ENCODE data around the gene EBF4.
"Not testable (repeated sequence)": the region's sequence is repeated elsewhere in the genome, so short reads cannot be mapped to it uniquely, and the experiment has no call there.

EBF4 gene

DNA sequence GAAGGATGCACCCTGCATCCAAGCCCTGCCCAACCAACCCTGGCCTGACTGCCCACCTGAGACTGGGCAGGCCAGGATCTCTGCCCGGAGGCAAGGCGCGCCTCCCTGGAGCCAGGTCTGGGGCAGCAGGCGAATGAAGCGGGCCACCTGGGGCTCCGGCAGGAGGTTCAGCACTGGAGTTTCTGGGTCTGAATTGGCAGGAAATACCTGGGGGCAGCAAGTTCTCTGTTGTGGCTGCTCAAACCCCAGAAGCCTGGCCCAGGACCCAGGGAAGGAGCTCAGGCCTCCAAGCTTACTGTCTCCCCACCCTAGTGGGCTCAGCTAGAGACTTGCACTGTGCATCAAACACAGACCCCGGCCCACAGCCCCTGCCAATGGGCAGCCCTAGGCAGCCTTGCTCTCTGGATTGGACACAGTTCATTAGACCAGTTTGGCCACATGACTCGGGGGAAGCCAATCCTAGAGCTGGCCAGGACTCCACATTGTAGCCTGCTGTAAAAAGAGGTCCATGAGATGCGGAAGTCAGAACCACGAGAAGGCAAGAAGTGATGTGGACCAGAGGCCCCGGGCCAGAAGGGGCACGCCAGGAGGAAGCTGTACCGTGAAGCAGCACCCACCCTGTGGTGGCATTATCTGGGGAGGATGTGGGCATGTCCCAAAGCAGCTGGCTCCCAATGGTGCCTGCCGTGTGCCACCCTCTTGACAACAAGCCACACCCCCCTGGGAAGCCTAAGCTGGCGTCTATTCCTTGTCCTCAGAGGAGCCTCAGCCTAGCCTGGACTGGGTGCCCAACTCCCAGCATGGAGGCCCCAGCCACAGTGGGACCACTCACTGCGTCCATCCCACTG is 104.8 kb downstream of the EBF4 start:
- no peak for DNase-seq

DNA sequence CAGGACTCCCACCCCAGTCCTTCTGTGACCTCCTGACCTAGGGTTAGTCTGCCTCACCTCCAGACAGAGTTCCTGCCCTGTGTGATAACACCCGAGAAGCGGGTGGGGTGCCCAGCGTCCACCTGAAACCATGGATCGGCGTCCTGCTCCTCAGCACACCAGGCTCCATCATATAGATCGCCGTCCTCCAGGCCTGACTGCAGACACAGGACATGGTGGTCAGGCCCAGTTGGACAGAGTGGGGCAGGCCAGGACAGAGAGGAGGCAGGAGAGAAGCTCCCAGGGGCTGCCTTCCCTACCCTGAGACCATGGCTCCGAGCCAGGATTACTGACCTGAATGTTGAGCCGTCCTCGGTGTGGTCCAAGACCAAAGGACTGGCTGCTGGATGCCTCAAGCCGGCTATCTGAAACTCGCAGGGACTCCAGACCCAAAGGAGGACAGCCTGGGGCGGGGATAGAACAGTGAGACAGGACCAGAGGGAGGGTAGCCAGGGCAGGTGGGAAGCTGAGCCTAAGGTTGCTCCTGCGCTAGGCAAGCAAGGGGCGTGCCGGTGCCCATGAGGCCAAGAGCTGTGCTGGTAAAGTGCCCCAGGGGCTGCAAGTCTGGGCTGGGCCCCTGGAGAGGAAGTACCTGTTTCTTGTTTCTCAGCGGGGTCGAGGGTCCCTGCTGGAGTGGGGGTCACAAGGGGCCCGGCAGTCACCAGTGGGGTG is 105.7 kb downstream of the EBF4 start:
- DNase-seq = no peak

DNA sequence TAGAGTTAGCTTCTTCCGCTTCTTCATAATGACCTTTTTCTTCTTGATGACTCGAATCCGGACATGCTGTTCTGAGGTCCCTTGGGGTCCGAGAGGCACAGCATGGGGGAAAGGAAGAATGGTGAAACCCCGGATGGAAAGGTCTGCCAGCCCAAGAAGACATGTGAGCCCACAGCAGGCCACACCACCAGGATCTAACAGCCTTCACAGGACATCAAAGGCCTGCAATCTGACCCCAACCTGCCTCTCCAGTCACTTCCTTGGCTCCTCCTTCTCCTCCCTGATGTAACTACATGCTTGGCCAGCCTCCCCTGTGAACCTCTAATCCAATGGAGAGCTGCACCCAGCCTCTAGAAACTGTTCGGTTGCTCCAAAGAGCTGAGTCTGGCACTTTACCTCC is 106.2 kb downstream of the EBF4 start:
- DNase-seq = no peak

DNA sequence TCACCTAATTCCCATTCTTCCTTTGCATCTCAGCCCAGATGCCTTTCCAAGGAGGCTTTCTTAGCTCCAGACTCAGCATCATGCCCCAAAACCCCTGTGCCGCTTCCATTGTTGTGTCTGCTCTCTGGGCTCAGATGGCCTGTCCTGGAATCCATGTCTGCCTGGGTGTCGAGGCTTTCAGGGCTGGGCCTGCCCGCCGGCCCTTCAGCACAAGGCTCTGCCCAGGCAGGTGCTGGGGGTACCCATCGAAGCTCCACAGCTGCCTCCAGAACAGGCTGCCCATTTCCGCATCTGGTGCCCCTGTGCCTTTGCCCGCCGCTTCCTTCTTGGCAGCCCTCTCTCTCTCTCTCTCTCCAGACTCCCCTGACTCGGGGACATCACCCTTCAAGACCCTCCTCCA is 106.7 kb downstream of the EBF4 start:
- no peak for DNase-seq

DNA sequence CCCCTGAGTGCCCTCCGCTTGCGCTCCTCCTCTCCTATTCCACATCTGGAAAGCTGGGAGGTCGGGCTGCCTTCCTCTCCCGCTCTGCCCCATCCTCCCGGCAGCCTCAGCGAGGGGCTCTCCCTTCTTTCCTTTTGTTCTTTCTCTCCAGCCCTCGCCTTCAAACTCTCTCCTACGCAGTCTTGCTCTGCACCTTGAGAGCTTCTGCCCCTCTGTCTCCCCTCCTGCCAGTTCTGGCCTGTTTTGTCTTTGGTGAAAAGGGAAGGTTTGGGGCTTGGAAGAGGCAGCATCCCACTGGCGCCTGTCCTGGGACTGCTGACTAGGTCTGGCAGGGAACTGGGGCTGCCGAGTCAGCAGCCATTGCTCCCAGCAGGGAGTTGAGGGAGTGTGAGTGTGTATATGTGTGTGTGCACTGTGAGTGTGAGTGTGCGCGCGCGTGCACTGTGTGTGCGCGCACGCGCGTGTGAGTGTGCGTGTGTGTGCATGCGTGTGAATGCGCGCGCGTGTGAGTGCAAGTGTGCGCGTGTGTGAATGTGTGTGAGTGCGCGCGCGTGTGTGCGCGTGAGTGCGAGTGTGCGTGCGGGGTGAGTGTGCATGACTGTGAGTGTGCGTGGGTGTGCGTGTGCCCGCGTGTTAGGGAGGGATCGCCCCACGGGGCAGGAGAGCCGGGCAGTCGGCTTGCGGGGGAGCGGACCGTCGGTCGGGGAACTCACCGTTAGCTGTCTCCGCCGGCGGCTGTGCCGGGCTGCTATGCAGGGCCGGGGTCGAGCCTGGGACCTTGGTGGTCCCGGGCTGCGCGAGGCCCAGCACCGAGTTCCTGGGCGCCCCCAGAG is 107.3 kb downstream of the EBF4 start:
- DNase-seq = no peak

DNA sequence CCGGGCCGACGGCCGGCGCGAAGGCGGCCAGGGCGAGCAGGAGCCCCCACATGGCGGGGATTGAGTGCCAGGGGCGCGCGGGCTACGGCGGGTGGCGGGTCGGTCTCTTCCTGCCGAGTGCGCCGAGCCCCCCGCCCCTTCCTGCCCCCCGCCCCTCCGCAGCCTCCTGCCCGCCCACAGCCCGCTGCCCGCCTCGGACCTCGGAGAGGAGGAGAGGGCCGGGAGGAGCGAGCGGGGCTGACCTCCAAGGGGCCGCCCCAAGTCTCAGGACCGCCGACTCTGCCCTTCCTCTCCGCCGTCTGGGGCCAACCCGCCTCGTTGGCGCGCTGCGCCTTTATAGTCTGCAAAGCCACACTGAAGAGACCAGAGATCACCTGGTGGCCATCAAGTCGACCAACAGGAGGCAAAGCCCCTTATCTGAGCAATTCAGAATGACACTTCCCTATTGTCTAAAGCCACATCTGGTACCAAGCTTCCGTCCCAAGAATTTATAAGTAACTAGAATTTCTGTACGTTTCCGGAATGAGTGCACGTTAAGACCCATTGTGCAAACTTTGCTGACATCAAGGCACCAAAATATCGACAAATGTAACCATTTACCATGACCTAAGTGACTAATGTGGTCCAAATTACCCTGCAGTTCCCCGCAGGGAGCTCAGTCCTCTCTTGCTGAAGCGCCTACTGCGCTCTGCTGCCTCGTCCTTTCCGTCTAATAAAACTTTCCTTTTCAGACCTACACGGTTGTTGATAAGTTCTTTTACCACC is 108.1 kb downstream of the EBF4 start, which contains the start of gene CPXM1:
CPXM1 (minus strand) TSS at position 107 of the 765 bp plus-strand sequence; CDS start at position 52, 55 bp downstream.
- peak; percentile 91 for DNase-seq

DNA sequence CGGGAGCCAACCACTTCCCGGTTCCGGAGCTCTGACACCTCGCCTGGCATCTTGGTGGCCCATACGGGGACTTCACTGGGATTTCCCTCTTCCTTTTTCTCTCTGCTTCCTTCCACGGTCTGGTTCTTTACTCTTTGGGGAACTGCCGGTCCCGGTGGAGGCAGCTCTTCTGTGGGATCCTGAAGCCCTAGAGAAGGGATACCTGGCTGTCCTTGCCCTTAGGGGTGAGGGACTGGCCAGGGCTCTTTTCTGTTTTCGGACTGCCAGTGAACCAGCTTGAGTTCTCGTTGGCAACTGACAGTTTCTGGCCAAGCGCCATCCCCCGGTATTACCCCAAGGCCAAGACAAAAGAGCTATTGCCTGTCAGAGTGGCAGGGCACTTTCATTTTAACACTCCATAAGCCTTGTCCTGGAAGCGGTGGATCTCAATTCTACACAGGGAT is 108.7 kb downstream of the EBF4 start:
- DNase-seq = no peak

DNA sequence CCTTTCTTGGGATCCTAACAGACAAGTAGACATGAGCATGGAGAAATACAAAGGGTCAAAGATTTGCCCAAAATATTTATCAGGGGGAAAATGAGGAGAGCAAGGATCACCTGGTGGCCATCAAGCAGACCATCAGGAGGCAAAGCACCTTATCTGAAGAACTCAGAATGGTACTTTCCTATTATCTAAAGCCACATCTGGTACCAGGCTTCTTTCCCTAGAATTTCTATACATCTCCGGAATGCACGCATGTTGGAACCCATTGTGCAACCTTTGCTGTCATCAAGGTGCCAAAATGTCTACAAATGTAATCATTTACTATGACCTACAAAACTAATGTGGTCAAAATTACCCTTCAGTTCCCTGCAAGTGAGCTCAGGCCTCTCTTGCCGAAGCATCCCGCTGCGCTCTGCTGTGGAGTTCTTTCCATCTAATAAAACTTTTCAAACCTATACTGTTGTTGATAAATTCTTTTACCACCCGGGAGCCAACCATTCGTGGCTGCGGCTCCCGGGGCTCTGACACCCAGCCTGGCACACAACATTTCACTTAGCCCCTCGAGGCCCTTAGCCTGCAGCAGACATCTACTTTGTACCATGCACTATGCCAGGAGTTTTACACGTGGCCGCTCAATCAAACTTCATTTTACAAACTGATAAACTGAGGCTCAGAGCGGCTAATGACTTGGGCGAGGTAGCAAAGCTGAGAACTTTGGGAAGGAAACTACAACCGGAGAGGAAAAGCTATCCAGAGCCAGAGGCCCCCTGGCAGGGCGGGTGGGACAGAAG is 111.7 kb downstream of the EBF4 start:
- peak; percentile 53 for DNase-seq

DNA sequence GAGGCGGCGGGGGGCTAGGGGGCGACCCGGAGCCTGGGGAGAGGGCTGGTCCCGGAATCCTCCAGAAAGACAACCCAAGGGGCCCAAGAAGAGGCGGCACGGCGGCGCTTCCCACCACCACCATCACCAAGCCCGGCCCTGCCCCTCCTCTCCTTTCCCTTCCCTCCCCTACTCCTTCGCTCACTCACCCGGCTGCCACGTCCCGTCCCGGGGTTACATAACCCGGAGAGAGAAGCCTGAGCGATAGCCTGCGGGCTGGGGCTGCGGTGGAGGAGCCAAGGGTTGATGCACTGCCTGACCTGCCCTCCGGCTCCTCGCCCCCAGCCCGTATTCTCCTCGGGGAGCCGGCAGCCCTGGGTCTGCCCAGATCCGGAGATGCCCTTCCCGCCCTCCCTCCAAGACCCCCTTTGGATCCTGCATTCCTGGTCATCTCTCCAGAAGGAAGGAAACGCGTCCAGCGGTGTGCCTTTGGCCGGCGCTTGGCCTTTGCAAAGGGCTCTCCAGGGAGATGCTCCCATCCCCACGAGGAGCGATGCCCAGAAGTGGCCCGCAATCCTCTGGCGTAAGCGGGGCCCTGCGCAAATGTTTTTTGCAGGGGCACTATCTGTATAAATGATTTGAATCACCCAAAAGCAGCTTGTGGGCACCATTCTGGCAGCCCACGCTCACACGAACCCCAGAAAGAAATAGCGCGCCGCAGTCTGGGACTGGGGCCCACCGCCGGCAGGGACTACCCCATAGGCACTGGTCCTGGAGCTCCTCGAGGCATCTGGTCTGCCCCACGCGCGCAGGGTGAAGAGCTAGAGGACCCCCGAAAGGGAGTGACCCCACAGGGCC is 112.5 kb downstream of the EBF4 start:
- DNase-seq = no peak

DNA sequence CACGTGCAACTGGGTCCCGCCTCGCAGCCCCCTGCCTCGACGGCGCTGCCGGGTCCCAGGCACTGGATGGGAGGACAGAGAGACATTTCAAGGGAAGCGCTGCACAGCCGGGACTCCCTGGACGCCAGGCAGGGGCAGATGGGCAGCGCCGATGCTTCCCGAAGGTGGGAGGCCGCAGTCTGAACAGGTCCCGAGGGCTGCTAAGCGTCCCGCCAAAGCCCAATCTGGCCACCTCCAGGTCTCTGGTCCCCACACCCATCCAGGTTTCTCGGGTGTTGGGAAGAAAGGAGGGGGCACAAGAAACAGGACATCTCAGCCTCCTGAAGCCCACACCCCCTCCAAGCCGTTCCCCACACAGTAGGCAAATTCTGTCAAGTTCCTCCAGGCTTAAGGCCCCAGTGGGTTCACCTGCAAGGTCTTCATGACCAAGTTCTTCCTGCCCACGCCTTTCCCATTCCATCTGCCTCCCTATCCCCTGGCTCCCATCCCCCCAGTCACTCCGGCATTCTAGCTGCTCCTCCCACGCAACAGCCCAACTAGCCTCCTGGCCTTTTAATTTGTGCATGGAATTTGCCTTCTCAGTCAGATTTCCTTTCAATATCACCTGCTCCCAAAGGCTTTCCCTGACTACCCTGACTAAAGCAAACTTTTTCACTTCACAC is 113.2 kb downstream of the EBF4 start:
- no peak for DNase-seq

DNA sequence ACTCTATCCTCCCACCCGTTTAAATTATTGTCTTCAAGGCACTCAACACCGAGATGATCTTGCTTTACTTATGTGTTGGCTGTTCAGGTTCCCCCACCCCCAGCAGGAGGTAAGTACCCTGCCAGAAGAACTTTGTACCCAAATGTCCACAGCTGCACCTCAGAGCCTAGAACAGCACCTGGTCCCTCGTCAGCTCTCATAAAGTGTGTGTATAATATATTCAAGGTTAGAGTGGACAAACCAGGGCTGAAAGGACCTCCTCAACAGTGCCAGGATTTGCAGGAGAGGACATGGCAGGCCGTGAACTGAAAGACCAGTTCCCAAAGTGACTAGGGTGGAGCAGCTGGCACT is 113.7 kb downstream of the EBF4 start:
- DNase-seq = no peak

DNA sequence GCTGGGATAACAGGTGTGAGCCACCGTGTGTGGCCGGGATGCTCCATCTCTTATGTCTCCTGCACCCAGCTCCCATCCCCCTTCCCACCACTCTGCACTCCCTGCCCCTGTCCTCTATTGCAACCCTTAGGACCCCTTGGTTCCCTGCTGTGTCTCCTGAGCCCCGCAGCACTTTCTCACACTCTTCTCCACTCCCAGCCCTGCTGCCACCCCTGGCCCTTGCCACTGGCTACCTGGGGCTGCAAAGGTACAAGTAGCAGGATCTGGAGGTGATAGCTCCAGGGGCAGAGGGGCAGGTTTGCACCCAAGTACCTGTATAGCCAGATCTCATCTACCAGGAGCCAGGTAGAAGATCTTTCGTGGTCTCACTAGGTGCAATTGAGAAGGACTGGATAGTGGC is 114.4 kb downstream of the EBF4 start:
- no peak for DNase-seq

DNA sequence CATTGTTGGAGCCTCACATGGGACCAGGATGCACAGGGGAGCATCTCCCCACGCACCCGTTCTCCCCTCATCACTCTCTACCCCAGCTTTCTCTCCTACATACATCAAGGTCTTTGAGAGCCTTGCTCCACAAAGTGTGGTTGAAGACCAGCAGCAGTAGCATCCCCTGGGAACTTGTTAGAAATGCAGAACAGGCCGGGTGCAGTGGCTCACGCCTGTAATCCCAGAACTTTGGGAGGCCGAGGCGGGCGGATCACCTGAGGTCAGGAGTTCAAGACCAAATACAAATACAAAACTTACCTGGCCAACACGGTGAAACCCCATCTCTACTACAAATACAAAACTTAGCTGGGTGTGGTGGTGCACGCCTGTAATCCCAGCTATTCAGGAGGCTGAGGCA is 115.3 kb downstream of the EBF4 start:
- not testable (repeated sequence) for DNase-seq

DNA sequence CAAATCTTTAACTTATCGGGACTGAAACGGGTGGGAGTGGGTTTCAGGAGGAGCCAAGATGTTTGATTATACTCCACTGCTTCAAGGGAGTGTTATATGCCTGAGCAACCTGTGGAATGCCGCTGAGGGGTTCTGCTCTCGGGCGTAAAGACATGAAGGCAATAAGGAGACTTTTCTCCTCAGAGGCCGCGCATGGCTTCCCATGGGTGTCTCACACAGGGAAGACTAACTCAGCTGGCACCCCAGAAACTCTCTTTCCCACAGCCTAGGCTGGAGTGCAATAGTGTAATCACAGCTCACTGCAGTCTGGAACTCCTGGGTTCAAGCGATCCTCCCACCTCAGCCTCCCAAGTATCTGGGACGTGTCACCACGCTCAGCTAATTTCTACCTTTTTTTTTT is 117.1 kb downstream of the EBF4 start:
- DNase-seq = no peak
